Activated CD4-positive, alpha-beta T cell treated with anti-CD3 and anti-CD28 coated beads, Interleukin-2, amount 50 U/mL, for 1 hour (primary cell): ENCODE data around the gene RAD51B.

Experiments
- DNase-seq: peaks from one replicate; pipeline ENCODE4 v3.0.0-alpha.2; 2020

Gene RAD51B

DNA sequence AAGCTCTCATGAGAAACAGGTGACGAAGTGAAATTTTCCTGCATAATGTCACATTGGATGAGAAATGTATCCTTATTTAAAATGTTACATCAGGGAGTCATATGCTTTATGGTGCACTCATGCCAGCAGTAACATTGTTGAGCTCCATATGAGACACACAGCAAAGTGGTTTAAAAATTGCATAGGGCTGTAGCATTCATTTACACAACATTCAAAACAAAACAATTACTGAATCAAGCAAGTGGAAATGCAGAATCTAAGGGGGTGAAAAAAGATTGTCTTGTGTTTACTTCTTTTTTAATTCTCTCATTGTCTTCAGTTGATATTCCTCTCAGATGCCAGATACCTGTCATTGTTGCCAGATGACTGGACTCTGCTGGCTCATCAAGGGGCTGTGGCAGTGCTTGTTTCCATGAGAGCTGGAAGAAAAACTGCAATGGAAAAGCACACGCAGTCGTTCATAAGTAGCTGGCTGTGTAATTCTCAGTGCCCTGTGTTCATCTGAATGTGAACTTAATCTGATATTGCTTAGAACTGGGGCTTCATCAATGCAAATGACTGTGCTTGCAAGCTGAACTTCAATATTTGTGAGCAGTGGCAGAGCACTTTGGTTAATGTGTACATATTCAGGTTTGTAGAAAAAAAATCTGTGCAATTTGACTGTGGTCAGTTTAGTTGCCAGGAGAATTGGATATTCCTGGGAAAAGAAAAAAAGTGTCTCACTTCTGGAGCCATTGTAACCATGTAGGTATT is 305.6 kb downstream of the RAD51B start:
- no peak for DNase-seq

DNA sequence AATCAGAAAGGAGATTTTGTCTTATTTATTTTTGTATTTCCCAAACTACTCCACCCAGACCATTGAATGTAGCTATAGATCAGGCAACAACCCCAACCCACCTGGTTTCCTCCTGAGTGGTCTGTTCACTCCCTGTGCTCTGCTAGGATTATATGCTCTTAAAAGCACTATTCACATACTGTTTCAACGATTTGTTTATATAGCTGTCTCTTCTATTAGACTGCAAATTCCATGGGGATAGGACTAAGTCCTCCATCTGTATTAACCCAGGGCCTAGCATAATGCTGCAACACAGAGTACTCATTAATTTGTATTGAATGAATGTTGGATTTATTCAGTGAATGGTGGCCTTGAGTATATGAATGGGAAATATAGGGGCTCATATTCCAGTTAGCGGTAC is 307.6 kb downstream of the RAD51B start:
- DNase-seq, result no peak

DNA sequence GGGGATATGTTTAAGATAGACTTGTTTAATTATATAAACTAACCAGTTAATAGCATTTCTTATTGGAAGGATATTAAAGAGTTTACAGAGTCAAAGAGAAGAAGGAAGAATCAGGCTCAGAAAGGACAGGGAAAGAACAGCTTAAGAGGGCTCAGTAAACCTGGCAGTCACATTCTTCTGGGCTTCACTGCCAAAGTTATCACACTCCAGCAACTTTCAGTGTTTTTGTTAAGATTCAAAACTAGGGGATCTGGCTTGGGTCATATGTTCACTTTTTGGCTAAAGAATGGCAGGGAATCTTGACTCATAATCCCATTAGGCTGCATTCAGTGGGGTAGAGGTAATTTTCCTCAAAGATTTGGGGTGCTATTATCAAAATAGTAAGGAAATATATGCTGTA is 312.3 kb downstream of the RAD51B start:
- DNase-seq, result no peak

DNA sequence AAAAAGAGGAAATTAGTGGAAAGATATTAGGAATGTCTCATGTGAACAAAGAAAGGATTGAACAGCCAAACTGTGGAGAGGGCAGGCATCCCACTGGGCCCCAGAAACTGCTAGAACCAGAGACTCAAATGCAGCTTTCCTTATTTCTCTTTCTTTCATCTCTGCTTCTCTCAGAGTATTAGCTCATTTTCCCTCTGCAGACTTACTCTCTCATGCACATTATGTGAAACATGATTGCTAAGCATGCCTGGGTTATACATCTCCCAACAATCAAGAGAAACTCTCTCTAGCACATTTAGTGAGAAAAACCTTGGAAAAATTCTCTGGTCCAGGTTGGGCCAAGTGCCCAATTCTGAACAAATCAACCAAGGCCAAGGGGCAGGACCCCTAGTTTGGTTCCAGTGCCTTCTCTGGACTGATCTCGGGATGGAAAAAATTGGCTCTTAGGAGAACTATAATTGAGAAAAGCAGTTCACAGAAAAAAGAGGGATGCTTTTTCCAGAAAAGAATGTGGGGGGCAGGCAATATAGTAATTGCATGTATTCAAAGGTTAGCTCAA is 313.1 kb downstream of the RAD51B start:
- DNase-seq, result no peak

DNA sequence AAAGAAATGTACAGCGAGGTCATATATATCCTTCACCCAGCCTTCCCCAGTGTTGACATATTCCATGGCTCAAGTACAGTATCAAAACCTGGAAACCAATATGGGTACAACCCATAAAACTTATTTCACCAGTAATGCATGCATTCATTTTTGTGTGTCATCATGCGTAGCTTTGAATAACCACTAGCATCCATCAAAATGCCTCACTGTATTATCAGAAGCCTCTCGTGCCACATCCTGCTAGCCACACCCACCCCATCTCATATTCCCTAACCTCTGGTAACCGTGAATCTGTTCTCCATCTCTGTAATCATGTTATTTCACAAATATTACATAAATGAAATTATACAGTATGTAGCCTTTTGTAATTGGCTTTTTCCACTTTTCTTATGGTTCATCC is 314.3 kb downstream of the RAD51B start:
- DNase-seq, result no peak

DNA sequence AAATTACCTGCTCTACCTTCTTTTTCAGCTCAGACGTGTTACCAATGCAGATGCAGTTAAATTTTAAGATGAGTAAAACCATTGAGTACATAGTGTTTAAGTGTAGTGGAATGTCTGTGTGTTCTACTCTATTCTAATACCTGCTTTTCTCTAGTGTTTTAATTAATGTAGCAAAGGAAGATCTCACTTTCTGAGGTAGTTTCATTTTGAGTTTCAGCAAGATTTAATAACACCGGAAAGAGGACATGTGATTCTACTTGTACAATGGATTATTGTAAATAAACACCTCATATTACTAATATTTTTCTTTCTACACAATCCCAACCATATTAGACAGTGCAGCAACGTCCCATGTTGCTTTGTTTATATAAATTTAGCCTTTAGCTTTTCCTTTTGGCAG is 315.4 kb downstream of the RAD51B start:
- DNase-seq, result no peak

DNA sequence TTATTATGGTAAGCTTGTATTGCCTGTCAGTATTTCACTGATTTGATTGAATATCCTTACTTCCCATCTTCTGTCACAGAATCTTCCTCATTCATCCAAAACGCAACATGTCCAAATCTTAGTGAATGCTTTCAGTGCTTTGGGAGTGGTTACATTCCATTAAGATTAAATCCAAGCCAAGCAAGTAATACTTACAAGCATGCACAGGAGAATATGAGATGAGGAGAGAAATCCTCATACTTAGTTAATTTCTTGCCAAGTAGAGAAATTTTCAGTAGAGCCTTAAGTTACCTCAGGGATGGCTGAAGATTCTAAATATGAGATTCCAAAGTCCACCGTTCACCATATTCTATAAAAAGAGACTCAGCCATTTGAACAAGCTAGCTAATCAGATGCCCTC is 316.0 kb downstream of the RAD51B start:
- DNase-seq, result no peak

DNA sequence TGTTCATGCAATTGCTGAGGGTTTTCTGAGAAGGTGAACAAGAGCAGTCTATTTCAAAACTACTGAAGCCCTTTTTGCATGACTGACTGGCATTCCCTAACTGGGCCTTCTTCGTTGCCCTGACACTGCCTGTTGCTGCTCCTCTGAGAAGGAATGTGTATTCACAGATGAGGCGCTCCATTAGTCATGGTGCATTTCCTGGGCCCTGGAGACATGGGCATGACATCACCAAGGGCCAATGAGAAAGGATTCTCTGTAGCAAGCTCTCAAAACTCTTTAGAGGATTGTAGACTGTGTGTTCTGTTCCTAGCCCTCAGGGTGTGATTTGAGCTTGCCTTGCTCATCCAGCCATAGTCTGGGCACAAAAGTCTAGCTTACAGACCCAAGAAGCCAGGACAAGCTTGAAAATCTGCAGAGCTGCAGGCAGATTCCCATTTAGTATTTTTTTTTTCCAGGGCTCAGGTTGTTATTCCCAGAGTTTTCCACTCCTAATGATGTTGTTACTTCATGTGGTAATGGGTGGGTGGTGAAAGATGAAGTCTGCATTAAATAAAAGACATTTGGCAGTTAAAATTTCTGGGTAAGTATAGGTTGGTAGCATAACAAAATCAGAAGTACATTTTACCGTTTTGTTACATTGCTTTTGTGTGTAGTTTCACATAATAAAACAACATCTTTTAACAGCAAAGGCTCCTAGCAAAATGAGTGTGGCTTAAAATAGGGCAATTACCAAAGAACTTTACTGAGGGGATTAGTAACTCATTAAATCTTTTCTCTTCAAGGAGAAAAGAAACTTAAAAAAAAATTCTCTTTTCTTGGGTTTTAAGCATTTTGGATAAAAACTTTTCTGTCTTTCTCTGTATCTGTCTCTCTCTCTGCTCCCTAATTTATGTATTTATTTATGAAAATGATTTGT is 318.4 kb downstream of the RAD51B start:
- DNase-seq, result no peak

DNA sequence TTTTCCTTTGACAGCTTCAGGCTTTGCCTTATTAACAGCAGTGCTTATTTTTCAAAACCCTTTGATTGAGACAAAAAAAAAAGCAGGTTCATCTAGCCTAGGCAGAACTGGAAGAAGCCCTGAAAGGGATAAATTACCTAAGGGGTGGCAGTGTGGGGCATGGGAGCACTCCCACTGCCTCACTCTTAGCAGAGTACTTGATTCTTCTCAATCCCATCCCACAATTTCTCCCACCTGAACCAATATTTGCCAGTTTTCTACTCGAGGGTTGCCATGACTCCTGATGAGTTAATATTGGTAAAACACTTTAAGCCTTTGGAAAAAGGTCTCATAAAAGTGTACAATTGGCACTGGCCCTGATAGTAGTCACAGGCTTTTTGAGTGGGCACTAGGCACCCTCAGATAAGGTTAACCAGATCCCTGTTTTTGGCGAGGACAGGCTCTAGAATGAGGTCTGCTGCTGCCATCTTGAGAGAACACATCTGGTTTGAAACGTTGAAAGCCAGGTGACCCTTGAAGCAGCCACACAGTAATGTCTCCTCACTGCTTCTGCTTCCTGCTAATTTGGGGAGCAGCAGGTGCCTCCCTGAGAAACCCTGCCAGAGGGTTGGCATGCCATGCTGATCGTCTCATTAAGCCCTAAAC is 320.0 kb downstream of the RAD51B start:
- DNase-seq, result no peak

DNA sequence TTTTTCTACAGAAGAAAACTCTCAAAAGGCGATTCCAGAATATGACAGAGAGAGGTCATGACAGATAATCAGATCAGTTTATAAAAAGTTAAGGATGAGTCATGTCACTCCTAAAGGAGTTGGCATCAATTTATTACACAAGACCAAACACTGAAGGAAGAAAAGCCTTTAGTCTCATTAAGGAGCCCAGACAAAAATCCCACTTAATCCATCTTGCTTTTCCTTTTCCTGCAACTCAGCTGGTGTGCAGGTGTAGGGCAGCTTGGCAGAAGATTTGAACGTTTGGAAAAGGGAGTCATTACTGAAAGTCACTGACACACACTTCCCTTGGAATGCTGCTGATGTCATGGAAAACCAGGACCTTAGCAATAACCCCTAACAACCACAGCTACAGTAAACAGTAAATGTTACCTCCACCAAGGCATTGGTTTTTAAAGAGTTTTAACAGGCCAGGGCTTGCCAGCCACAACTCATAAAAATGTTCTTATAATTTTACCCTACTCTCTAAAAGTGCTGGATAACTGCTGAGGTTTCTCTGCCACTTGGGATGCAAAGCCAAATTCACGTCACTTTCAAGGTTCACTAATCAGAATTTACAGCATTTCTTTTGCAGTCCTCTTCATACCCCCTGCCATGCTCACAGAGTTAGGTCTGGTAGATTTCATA is 320.6 kb downstream of the RAD51B start:
- DNase-seq, result no peak

DNA sequence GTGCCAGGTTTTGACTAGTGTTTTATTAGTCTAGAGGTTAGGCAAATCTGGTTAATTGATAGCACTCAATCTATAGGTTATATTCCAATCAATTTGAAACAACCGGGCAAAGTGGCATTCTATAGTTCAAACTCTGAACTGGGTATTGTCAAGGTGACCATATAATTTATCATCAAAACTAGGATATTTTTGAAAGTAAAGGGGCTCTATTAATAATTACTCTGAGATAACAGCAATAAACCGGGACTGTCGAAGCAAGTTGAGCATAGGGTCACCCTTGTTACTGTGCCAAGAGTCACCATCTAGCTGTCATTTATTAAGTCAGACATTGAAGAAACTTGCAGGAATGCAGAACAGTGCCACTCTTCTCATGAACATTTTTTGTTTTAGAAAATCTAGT is 321.2 kb downstream of the RAD51B start:
- no peak for DNase-seq

DNA sequence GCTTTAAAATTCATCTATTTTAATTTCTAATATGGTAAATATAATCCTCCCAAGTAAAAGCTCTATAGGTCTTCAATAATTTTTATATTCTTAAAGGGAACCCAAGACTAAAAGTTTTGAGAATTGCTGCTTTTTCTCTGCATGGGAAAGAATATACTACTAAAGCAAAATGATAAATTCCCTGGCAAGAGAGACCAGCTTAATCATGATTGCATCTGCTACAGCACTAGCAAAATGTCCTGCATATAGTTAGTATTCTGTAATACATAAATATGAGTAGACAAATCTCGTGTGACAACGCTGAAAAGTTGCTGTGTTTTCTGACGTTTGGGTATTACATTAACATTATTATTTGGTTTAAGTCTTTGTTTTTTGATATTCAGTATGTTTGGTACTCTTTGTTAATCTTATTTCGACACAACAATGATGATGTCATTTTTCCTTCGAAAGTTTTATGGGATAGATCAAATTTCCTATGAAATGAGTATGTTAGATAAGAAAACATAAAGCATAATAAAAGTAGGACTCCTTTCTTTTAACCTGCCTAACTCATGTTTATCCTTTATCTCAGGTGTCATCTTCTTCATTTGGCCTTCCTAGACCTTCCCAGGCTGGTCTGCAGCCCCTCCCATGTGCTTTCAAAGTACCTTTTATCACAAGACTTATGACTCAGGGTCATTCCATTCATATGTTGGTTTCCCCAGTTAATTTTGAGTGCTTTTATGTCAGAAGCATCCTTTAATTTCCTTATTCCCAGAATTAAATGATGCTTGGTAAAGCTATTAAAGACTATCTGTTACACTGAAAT is 321.9 kb downstream of the RAD51B start:
- no peak for DNase-seq

DNA sequence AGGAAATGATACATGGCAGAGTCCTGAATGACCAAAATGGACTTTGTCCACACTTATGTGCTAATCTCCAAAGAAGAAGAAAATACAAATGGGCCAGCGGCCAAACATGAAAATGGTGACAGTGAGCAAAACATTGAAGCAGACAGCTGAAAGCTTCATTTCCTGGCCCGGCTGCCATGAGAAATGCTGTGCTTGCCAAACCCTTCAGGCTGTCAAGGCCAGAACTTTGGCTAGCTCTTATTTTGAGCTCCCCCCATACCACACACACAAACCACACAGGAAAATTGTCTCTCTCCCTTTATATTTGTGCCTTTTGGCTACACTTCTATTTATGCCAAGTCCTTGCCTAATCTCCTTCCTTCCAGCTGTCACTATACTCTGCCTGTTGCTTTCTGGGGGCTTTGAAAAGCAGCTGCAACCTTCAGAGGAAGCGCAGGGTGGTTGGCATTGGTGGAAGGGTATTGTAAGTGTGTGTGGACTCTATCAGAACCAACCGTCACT is 323.8 kb downstream of the RAD51B start:
- DNase-seq, result no peak

DNA sequence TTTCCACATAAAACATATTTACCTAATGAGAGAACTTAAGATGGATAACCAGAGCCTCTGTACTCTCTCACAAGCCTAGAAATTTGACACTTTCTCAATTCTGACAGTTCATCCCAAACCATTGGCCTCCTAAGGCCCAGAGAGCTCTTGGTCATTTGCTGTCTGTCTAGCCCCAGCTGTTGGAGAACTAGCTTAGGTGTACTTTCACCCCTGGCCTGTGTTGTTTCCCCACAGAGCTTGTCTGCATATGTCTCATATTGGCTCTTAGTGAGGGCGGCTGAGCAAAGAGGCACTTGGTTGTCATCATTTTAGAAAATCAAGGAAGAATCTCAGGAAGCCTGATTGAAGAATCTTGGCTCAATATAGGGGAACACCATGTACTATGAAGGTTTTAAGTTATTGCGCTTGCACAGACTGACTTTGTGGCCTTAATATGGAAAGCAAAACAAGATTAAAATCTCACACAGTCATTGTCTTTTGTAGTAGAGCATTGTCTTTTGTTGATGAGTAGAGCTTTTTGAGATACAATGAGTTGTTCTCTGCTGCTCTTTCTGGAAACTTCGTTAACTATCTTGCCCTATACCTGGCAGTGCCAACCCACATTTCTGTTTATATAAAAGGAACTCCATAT is 324.6 kb downstream of the RAD51B start:
- DNase-seq, result no peak

DNA sequence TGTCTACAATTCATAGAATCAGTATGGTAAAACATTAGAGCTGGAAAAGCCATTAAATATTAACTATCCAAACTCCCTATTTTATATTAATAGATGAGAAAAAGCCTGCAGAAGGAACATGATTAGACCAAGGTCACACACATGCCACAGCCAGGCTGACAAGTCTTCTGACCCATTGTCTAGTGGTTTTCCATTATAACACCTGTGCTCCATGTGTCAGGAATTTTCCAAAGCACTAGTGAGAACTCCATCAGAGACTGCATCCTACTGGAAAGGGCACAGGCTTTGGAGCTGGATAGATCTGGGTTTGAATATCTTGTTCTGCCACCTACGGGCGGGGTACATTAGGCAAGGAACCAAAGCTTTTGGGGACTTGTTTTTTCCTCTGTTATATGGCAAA is 325.5 kb downstream of the RAD51B start:
- no peak for DNase-seq

DNA sequence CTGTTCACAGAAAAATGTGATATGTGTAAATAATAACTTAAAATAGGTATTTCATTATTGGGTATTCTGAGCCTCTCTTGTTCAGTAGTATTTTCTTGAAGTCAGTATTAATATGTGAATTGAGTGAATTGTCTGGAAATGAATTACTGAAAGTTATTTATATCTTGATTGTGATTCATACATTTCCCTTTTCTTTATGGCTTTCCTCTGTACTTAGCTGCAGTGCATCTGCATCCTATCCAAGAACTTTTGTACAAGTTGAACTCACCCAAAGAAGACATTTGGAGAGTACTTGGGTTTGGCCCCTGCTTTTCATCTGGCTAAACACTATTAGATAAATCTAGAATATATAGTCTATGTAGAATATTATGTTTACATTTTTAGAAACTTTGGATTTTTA is 326.0 kb downstream of the RAD51B start:
- DNase-seq, result no peak

DNA sequence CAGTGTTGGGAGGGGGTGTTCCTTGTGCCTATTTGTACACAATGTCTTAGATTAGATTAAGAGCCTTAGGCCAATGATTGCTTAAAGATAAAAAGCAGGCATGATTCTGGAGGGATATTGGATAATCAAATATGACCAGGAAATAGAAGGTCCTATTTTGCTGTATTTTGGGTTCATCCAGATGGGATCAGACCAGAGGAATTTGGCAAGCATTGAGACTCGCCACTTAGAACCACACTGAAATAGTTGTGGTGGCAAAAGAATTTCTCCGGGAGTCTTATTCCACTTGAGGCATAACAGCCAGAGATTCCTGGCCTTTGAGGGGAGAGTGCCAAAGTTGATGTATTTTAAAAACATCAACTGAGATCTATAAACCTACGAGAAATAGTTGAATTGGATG is 327.2 kb downstream of the RAD51B start:
- no peak for DNase-seq

DNA sequence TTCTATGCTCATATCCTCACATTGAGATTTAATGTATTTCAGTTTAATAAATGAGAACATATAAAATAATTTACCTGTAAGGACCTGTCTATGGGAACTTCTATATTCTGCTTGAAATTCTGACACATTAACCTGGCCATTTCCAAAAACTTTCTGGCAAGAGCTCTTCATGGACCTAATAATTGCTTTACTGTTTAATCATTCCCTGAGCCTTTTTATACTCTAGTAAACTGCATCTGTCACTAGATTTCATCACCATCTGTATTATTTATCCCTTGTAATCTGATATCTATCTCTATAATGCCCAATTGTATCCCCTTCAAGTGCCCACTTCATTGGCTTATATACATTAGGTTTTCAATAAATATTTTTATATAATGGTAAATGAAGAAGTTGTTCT is 327.7 kb downstream of the RAD51B start:
- no peak for DNase-seq

DNA sequence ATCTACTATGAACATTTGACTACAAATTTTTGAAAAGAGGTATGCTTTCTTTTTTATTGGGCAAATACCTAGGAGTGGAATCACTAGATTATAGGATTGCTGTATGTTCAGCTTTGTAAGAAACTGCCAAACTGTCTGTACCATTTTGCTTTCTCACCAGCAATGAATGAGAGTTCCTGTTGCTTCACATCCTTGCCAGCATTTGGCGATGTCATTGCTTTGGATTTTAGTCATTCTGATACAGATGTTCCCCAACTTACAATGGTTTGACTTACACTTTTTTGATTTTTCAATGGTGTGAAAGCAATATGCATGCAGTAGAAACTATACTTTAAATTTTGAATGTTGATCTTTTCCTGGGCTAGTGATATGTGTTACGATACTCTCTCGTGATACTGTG is 328.7 kb downstream of the RAD51B start:
- no peak for DNase-seq

DNA sequence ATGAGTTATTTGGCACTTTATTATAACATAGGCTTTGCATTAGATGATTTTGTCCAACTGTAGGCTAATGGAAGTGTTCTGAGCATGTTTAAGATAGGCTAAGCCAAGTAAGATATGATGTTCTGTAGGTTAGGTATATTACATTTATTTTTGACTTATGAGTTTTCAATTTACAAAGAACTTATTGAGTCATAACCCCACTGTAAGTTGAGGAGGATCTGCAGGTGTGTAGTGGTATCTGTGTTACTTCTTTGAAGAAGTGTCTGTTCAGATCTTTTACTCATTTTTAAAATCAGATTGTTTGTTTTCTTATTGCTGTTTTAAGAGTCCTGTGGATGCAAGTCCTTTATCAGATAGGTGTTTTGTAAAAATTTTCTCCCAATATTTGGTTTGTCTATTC is 329.2 kb downstream of the RAD51B start:
- no peak for DNase-seq

DNA sequence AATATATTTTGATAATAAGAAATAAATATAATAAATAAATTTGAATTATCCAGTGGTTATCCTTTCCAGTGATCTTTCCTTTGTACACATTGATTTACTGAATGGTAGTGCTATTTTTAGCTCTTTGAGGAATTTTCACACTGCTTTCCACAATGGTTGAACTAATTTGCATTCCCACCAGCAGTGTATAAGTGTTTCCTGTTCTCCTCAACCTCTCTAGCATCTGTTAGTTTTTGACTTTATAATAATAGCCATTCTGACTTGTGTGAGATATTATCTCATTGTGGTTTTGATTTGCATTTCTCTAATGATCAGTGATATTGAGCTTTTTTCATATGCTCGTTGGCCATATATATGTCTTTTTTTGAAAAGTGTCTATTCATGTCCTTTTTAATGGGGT is 333.7 kb downstream of the RAD51B start:
- DNase-seq, result no peak
